Measurements from ENCODE around the gene LUC7L2. TPM values are rescaled to one million over a fixed set of nuclear protein-coding genes. Genes with fewer than 3 reads are reported as not detected.

Gene LUC7L2
- total and polyA plus RNA-seq, 9 of the 15 experiments (the other 6 are each of a cell fraction or from before 2014, with no cell fraction given) = 56.1 to 207 (median 141) TPM

DNA sequence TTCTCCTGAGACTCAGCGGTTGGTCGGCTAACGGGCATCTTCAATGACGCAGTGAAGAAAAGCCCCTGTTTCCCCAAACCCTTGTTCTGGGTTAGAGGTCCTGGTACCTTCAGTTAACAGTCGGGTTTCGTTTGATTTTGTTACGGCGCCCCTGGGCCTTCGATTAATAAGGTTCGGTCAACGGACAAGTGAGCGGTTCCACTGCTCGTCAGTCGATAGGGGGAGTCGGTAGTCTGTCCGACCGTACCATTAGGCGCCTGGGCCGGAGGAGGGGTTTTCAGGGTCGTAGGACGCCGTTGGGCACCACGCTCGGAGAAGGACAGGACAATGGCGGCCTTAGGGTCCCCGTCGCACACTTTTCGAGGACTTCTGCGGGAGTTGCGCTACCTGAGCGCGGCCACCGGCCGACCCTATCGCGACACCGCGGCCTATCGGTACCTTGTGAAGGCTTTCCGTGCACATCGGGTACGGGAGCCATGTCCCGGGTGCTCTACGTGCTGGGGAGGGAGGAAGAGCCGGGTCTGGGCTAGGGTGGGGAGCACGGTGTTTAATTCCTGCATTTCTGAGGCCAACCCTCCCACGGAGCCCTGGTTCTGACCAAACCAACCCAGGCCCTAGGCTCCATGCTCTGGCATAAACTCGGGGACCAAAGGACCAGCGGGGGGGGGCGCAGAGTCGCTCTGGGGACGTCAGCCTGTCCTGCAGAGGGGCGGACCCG lies 18.5 kb upstream of the LUC7L2 start, which contains the start of gene FMC1 (continued):
- TF ChIP-seq SRSF1 (IDR thresholded peaks at IDR 0.05; ENCODE audit: low read depth, low read length) = 0 out of 2 replicates have a peak, but pooled peaks have one; percentile 66
- TF ChIP-seq MXD1 (CRISPR knock-in tag; IDR thresholded peaks at IDR 0.05; ENCODE audit: borderline replicate concordance, poor library complexity, severe bottlenecking) = no peak
- no peak for TF ChIP-seq ZNF79 (CRISPR knock-in tag; IDR thresholded peaks at IDR 0.05; ENCODE audit: low read depth)
- TF ChIP-seq CBX8 (IDR thresholded peaks at IDR 0.05; ENCODE audit: borderline replicate concordance, extremely low read depth, low read depth, low read length, poor library complexity, severe bottlenecking) = no peak
- TF ChIP-seq ZNF280B (CRISPR knock-in tag; IDR thresholded peaks at IDR 0.05) = 0 out of 2 replicates have a peak, but pooled peaks have one; percentile 7
- TF ChIP-seq PHB (CRISPR knock-in tag; IDR thresholded peaks at IDR 0.05) = peak; percentile 95
- TF ChIP-seq ZEB2 (IDR thresholded peaks at IDR 0.05) = no peak
- TF ChIP-seq, protein P1, sequence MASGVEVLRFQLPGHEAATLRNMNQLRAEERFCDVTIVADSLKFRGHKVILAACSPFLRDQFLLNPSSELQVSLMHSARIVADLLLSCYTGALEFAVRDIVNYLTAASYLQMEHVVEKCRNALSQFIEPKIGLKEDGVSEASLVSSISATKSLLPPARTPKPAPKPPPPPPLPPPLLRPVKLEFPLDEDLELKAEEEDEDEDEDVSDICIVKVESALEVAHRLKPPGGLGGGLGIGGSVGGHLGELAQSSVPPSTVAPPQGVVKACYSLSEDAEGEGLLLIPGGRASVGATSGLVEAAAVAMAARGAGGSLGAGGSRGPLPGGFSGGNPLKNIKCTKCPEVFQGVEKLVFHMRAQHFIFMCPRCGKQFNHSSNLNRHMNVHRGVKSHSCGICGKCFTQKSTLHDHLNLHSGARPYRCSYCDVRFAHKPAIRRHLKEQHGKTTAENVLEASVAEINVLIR (CRISPR knock-in tag; IDR thresholded peaks at IDR 0.05) = peak; percentile 88
- no peak for TF ChIP-seq PPARD (CRISPR knock-in tag; IDR thresholded peaks at IDR 0.05)
- peak; percentile 76 for TF ChIP-seq BRD9 (IDR thresholded peaks at IDR 0.05; ENCODE audit: low read depth, partially characterized antibody)
